AG04450 (cell line): ENCODE results near the gene ZNRF4. TPM values are rescaled to one million over a fixed set of nuclear protein-coding genes. Genes with fewer than 3 reads are reported as not detected.

Source experiments
- CTCF ChIA-PET: fragments of 300-600, 350-600 bp; formaldehyde crosslinking; extraction: SDS; loops from one replicate; lab custom pipeline; 2022; ENCODE audit warnings: antibody characterized with exemption, inconsistent platforms; lab: Charles Lee
- POLR2A ChIA-PET: fragments of 350-600 bp; formaldehyde crosslinking; extraction: SDS; loops from one replicate; lab custom pipeline; 2021; ENCODE audit warnings: antibody characterized with exemption, inconsistent platforms; lab: Yijun Ruan, JAX
- DNase-seq: peaks from one replicate; pipeline ENCODE4 v3.0.0-alpha.2; 2011; ENCODE audit warnings: low read depth, low spot score
- H3K27ac ChIP-seq: one replicate; pipeline ENCODE4 v1.5.1; 2012; ENCODE audit warnings: low read depth, low read length, control low read depth
- H3K27me3 ChIP-seq: one replicate; pipeline ENCODE4 v1.6.0; 2012; ENCODE audit warnings: low read length; ENCODE audit not compliant: control insufficient read depth, insufficient read depth
- H3K4me3 ChIP-seq: 2 replicates; pipeline ENCODE4 v1.5.1; 2011; ENCODE audit warnings: mild to moderate bottlenecking, low read depth, low read length, control low read depth
- H3K9me3 ChIP-seq: 2 replicates; pipeline ENCODE4 v1.5.1; 2012; ENCODE audit warnings: low read length; ENCODE audit not compliant: control insufficient read depth, insufficient read depth
- CTCF ChIP-seq: IDR thresholded peaks from 2 replicates; pipeline ENCODE4 v1.5.1; 2011; ENCODE audit warnings: low read depth, low read length, control low read depth, inconsistent platforms
- polyA plus RNA-seq: library from polyadenylated mRNA; depleted of rRNA; stranded (reverse); fragments of >200 nt; gene quantifications from 2 replicates; pipeline ENCODE4 v1.2.3, GENCODE V29; 2011

The ZNRF4 gene
- polyA plus RNA-seq, 1 experiment = not detected

- no peak for TF ChIP-seq CTCF
- no peaks in the 10 kb centered on the region; the same call in 1 of the 2 replicates for H3K9me3 ChIP-seq
- no peak for DNase-seq
- peaks cover 7% of the 10 kb centered on the region for H3K27me3 ChIP-seq
- ChIA-PET CTCF (no interaction called here), POLR2A (no interaction called here)
- H3K4me3 ChIP-seq = no peak overlapping the region
- H3K27ac ChIP-seq = no peak overlapping the region
These were observed 17.1 kb downstream of the ZNRF4 start for GRCh38 chr19:5472286-5472685.

GRCh38 chr19:5473646-5474045 is 18.4 kb downstream of the ZNRF4 start:
- H3K4me3 ChIP-seq = no peak overlapping the region
- H3K27ac ChIP-seq = no peak overlapping the region
- ChIA-PET CTCF (no interaction called here), POLR2A (no interaction called here)
- TF ChIP-seq CTCF = no peak
- DNase-seq = no peak
- peaks cover 18% of the 10 kb centered on the region for H3K27me3 ChIP-seq
- H3K9me3 ChIP-seq = no peaks in the 10 kb centered on the region; the same call in 1 of the 2 replicates

GRCh38 chr19:5477451-5478215 is 22.4 kb downstream of the ZNRF4 start:
- TF ChIP-seq CTCF = no peak
- H3K4me3 ChIP-seq = no peak overlapping the region
- no peak overlapping the region for H3K27ac ChIP-seq
- H3K27me3 ChIP-seq = peaks cover 25% of the 10 kb centered on the region
- CTCF ChIA-PET = no interaction called here
- H3K9me3 ChIP-seq = peaks cover 13% of the 10 kb centered on the region
- POLR2A ChIA-PET = interaction anchor here (0.7 kb wide), 2 partner anchors 11 to 161 kb away, joined by 3 to 7 read pairs; no protein-coding TSS in a partner anchor
- DNase-seq = no peak

- Histone ChIP-seq H3K27me3 (peaks cover 25% of the 10 kb centered on the region), H3K4me3 (no peak overlapping the region), H3K27ac (no peak overlapping the region), H3K9me3 (peaks cover 13% of the 10 kb centered on the region)
- CTCF ChIA-PET = interaction anchor here (0.6 kb wide), 1 partner anchor 147 kb away, joined by 5 read pairs; no protein-coding TSS in a partner anchor
- POLR2A ChIA-PET = interaction anchor here (0.7 kb wide), 1 partner anchor 162 kb away, joined by 3 read pairs; no protein-coding TSS in a partner anchor
- no peak for TF ChIP-seq CTCF
- no peak for DNase-seq
These were observed 23.2 kb downstream of the ZNRF4 start for GRCh38 chr19:5478241-5478924.
